GM19397 (cell line): Measurements from ENCODE around the gene RTEL1.
"Not testable (repeated sequence)": the region's sequence is repeated elsewhere in the genome, so short reads cannot be mapped to it uniquely, and the experiment has no call there.

Source experiments
- ATAC-seq: cut with Tn5 transposase; IDR thresholded peaks from one replicate; pipeline ENCODE4 v1.9.1; 2021; ENCODE audit warnings: mild to moderate bottlenecking, moderate library complexity; ENCODE audit not compliant: unreplicated experiment

The RTEL1 gene

DNA sequence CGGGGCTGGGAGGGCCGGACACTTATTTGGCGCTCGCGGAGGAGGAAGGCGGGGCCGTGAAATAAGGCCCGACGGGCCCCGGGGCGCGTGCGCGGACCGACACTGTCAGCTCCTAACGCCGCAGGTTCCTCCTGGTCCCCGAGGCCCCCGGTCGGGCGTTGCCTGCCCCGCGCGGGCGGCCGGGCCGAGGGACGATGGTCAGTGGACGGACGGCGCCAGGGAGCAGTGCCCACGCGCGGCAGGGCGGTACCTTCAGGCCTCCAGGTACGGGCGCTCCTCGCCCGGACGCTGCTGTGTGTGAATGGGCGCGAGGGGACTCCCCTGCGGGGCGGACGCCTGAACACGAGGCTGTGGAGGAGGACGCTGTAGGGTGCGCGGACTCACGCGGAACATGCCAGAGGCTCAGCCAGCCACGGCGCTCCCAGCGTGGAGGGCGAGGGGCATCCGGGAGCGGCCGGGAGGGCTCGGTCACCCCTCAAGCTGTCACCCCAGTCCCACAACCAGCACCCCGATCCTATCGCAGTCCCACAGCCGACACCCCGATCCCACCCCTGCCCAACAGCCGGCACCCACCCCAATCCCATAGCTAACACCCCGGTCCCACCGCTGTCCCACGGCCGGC, 30.9 kb upstream of the RTEL1 start:
- peak; percentile 68 for ATAC-seq

DNA sequence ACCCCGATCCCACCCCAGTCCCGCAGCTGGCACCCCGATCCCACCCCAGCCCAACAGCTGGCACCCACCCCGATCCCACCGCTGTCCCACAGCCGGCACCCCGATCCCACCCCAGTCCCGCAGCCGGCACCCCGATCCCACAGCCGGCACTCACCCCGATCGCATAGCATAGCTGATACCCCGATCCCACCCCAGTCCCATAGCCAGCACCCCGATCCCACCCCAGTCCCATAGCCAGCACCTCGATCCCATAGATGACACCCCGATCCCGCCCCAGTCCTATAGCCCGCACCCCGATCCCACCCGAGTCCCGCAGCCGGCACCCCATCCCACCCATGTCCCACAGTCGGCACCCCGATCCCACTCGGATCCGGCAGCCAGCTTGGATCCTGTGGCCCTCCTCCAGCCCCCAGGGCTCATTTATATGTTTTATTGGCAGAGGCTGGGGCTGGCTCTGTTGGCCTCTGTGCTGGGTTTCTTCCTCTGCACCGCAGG, 30.3 kb upstream of the RTEL1 start:
- ATAC-seq = no peak

DNA sequence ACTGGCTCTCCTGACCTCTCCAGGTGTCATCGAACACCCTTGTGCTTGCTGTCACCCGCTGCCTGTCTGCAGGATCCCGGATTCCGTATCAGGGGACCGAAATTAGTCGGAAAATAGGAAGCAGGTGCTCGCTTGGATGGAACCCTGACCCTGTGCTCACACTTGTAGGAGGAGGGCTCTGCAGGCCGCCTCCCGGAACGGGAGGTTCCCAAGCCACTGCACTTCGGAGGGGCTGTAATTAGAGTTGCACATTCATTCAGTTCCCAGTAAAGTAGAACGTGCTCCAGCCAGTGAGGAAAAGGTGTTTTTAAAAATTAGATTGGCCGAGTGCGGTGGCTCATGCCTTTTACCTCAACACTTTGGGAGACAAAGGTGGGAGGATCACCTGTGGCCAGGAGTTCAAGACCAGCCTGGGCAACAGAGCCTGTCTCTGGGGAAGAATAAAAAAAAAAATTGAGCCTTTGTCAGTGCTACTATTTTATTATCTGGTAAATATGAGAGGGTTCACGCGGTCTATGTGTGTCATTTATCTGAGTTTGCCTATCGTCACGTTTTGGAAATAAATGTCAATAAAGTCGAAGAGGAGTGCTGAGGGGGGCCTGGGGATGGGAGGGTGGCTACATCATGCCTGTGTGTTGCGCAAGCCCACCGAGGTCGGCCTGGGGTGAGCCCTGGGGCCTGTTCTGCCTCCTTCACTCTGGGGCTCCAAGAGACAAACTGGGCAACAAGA, 29.7 kb upstream of the RTEL1 start:
- no peak for ATAC-seq

DNA sequence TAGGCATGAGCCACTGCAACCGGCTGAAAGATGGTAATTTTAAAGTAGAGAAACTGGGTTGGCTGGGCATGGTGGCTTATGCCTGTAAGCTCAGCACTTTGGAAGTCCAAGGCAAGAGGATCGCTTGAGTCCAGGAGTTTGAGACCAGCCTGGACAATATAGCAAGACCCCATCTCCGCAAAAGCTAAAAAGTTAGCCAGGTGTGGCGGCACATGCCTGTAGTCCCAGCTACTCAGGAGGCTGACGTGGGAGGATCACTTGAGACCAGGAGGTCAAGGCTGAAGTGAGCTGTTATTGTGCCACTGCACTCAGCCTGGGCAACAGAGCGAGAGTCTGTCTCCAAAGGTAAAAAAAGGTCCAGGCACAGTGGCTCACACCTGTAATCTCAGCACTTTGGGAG, 27.2 kb upstream of the RTEL1 start:
- ATAC-seq = not testable (repeated sequence)

DNA sequence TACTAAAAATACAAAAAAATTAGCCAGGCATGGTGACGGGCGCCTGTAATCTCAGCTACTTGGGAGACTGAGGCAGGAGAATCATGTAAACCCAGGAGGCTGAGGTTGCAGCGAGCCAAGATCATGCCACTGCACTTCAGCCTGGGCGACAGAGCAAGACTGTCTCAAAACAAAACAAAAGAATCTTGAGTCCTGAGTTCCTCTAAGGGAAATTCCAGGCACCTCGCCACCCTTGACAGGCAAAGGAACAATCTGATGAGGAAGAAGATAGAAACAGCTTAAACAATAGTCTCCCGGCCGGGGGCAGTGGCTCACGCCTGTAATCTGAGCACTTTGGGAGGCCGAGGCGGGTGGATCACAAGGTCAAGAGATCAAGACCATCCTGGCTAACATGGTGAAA, 26.7 kb upstream of the RTEL1 start:
- not testable (repeated sequence) for ATAC-seq

DNA sequence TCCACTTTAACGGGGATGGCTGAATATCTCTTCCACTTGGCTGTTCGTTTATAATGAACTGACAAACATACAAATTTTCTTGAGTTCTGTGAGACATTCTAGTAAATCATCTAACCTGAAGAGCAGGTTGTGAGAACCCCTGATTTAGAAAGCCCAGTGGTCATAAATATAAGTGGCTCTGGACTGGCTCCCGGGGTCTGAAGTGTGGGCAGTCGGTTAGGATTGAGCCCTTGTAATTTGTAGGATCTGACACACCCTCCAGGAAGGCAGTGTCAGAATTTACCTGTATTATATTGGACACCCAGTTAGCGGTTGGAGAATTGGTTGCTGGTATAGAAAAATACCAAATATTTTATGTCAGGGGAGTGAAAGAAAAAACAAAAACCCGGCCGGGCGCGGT, 24.4 kb upstream of the RTEL1 start:
- ATAC-seq = no peak

DNA sequence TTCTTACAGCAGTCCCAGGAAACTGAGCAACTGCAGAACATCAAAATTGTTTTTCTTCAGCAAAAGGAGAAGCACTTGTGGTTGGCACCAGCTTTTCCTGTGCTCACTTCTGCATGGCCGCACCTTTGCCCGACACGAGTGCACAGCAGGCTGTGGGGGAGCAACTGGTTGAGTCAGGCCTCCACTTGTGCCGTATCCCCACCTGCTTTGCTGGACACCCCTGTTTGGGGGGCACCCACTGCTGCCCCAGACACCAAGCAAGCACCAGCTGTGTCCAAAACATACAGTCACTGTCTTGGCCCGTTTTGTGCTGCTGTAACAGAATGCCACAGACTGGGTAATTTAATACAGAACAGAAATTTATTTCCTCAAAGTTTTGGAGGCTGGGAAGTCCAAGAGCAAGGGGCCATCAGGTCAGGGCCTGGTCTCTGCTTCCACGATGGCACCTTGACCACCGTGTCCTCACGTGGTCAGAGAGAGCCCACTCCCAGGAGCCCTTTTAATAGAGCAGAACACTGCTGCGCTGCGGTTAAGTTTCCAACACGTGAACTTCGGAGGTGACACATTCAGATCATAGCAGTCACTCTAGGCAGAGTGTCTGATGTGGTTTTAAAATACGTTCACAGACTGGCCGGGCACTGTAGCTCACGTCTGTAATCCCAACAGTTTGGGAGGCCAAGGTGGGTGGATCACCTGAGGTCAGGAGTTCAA, 22.5 kb upstream of the RTEL1 start:
- no peak for ATAC-seq

DNA sequence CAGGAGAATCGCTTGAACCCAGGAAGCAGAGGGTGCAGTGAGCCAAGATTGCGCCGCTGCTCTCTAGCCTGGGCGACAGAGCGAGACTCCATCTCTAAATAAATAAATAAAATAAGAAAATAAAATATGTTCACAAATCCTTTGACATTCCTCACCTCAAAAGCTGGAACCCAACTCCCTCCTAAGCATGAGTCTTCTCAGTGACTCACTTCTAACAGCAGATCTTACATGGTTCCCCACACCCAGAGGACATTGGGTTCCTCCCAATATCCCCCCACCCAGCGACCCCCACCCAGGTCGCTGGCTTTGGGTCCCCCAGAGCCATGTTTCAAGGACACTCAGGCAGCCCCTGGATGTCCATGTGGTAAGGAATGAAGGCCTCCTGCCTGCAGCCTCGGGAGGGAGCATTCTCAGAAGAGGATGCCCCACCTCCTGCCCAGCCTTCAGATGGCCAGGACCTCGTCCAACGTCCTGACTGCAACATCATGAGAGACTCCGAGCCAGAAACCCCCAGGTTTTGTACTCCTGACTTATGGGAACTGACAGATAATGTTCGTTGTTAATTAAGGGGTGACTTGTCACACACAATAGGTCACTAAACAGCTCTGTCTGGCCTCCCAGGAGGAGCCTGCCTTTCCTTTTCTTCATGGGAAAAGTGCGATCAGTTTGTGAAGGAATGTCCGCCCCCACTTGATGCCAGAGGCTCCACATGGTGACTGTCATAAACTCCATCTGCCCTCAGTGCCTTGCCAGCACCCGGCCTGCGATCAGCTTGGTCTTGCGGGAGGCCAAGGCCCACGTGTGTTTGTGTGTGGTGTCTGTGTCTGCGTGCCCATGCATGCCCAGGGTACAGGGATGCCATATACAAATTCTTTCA, 21.1 kb upstream of the RTEL1 start:
- no peak for ATAC-seq

DNA sequence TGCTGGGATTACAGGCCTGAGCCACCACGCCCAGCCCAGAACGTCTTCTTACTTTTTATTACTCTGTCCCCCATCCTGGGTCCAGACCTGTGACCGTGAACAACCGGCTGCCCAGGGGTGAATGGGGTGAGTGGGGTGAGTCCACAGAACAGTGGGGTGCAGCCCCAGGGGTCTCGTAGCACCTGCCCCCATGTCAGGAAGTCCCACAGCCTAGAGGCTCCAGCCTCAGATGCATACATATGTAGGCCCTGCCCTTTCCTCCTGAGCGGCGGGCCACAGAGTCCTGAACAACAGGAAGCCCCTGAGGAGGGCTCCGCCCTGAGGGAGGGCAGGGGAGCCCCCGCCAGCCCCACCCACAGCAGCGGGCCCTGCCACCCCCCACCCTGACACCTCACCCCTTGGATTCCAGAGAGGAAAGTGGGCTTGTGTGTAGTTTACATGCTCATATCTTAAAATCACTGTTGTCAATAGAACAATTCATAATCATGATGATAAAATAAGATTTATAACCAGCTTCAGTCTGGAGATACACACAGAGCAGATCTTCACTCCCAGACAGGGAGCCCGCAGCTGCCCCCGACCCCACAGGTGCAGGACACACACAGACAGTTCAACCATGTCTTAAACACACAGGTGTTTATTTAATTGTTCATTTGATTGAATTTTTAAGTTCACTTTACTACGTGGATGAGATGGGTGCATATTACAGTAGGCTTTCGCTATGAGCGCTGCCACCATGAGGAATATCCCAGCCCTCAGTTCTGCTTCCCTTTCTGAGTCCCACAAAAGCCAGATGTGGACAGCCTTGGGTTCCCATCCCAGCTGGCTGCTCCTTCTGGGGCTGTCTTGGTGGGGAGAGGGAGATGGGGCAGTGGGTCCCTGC, 18.8 kb upstream of the RTEL1 start:
- no peak for ATAC-seq

DNA sequence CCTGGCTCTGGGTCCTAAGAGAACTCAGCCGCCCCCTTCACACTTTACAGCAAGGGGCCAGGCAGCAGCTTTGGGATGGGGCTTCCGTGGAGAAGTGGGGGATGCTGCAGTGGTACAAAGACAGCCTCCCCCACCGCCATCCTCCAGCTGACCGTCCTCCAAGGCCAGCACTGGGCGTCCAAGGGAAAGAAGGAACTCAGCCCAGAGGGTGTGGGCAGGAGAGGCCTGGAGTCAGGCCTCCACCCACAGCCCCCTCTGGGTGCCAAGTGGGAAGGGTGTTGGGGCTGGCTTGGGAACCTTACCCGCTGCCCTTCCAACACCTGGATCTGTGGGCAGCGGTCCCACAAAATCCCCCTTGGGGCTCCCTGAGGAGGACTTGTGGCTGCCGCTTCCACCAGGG, 18.0 kb upstream of the RTEL1 start:
- ATAC-seq = no peak

DNA sequence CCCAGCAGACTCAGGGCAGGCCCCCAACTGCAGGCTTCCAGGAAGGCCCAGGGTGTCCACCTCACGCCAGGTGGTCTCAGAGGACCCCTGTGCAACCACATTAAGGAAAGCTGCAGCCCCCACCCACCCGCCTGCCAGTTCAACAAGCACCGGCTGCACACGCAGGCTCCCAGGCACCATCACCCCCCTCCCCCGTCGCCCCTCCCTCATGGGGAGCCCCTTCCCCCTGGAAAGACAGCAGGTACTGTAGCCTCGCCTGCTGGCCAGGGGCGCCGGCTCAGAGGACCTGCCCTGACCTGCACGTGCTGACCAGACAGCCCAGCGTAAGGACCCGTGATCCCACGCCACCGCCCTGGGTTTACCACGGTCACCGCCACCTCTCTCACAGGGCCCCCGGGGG, 17.4 kb upstream of the RTEL1 start:
- ATAC-seq = peak; percentile 7

DNA sequence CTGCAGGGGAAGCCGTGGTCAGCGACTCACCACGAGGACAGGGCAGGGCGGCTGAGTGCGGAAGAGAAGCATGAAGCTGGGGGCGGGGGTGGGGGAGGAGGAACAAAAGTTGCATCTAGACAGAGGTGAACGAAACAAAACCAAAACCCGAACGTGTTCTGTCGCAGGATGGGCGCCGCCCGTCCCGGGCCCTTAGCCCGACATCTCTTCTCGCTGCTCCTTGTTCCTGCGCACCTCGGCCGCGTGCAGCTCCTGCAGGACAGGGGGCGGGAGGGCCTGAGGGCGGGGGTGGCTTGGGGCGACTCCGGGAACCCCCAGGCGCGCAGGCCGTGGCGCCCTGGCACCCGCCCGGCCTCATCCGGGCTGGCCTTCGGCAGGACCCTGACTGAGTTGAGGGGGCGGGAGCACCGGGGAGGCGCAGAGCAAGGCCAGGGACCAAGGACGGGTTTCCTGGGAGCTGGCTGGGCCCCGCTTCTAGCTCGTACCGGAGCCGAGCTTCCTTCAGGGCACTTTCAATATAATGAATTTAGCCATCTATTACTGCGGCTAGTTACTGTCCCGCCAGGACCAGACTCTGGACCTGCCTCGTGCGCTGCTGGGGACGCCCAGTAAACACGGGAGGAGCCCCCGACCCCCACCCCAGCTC, 16.8 kb upstream of the RTEL1 start:
- ATAC-seq = peak; percentile 27

DNA sequence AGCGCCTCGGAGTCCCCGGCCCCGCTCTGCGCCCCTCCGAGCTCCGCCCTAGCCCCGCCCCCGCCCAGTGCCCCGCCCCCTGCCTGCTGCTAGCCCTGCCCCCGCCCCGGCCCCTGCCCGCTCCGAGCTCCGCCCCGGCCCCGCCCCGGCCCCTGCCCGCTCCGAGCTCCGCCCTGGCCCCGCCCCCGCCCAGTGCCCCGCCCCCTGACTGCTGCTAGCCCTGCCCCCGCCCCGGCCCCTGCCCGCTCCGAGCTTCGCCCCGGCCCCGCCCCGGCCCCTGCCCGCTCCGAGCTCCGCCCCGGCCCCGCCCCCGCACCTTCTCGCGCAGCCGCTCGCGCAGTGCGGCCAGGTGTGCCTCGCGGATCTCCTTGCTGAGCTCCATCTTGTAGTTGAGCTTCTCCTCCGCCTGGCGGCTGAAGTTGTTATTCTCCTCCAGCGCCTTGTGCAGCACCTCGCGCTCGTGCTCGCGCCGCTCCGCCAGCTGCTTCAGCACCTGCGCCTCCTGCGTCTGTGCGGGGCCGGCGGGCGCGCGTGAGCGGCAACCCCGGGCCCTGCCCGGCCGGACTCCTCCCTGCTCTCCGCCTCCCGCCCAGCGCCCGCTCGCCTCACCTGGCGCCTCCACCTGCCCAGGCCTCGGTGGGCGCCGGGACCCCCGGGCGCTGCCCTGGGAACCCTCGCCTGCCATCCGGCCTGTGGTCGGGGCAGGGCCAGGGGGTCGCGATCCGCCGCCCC, 16.2 kb upstream of the RTEL1 start:
- peak; percentile 71 for ATAC-seq

DNA sequence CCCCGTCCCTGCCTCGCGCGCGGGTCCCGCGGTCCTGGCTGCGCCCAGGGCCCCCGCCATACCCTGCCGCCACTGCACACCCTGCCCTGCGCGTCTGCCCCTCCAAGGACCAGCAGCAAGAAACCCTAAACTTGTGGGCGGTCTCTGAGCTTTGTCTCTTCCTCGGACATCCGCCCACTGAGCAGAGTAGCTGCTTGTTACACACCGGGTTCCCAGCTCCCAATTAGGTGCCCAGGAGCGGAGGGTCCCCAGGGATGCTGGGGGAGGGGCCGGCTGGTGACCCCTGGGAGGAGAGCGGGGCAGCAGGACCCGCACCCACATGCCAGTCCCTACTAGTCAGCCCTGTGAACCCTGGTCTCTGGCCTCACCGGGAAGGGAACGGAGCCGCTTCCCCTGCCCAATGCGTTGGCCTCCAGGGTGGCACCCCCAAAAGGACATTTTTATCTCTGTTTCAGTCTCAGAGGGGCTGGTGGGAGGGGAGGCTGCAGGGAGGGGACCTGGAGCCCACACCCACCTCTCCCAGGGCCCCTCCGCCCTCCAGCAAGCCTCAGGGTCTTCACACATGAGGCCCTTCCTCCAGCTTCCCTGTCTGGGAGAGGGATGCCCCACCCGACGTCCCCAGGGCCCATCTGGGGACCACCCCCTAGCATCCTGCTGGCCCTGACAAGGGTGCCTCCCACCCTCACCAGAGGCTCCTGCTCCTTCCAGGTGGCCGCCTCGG, 15.4 kb upstream of the RTEL1 start:
- ATAC-seq = no peak

DNA sequence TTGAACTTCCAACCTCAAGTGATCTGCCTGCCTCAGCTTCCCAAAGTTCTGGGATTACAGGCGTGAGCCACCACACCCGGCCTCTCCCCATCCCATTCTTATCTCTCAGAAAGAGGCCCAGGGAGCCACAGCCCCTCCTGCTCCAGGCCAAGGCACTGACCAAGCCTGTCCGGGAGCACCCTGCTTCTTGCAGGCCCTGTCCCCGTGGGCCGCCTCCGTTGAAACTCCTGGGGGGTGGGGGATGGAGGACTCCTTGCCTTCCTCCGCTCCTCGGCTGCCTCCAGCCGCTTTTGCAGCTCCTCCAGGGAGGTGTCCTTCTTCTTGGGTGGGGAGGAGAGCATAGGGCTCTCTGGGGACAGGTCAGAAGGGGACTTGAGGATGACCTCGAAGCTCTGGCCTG, 14.6 kb upstream of the RTEL1 start:
- ATAC-seq = no peak

DNA sequence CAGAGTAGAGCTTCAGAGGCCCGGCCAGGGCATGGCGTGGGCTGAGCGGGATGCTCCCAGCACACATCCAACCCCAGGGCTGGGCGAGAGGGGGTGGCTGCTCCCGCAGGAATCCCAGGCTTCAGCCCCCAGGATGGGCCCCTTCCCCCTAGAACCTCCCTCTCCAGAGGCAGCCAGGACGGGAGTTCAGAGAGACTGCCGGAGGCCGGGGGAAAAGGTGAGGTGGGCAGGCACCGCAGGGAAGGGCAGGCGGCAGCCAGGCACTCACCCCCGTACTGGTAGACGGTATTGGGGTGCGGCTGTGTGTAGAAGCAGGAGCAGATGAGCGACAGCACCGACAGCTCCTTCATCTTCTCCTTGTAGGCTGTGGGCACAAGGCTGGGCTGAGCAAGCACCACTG, 14.2 kb upstream of the RTEL1 start:
- ATAC-seq = no peak

DNA sequence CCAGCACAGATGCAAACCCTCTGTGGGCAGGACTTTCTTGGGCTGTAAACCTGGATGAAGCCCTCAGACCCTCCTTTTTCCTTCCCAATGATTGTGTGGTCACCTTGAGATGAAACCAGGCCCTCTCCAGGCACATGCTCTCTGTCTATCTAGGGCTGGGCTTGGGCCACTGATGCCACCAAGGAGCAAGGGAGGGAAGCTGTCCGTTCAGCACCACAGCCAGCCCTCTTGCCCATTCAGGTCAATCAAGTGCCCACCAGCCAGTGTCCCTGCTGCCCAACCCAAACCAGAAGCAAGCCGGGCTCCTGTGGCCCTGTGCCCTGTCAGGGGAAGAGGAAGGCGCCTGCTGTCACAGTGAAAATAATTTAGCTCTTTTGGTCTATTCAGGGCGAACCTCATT, 12.9 kb upstream of the RTEL1 start:
- no peak for ATAC-seq

DNA sequence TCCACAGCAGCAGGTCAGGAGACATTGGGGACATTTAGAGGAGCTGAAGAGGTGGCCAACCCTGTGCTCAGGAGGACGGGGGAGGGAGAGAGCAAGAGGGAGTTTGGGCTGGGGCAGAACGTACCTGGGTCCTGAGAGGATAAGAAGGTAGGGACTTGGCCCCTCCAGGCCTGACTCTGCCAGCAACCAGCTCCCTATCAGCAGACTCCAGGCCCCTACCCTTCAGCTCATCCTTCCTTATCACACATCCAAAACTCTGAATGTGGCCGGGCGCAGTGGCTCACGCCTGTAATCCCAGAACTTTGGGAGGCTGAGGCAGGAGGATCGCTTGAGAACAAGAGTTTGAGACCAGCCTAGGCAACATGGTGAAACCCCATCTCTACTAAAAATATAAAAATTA, 9.9 kb upstream of the RTEL1 start:
- ATAC-seq = no peak
